Measurements from ENCODE around the gene CCSER1. TPM values are rescaled to one million over a fixed set of nuclear protein-coding genes. Genes with fewer than 3 reads are reported as not detected.
"Not testable (repeated sequence)": the region's sequence is repeated elsewhere in the genome, so short reads cannot be mapped to it uniquely, and the experiment has no call there.

CCSER1 gene
- total RNA-seq, 2 experiments from 2014 or later: not detected

GRCh38 chr4:91325495-91325894 is 1198.3 kb downstream of the CCSER1 start:
- Histone ChIP-seq H3K36me3 (ENCODE audit: insufficient read depth, low read length) (no peaks in the 10 kb centered on the region), H4K20me1 (ENCODE audit: insufficient read depth, low read length) (no peaks in the 10 kb centered on the region), H3K9me3 (ENCODE audit: low read length) (no peaks in the 10 kb centered on the region), H3K4me2 (ENCODE audit: low read length) (no peak overlapping the region), H3K9me2 (ENCODE audit: insufficient read depth, low read length) (no peaks in the 10 kb centered on the region), H3K4me1 (ENCODE audit: insufficient read depth, low read length, poor library complexity, severe bottlenecking) (no peaks in the 10 kb centered on the region), H3K27ac (ENCODE audit: low read depth, low read length, poor library complexity, severe bottlenecking) (no peak overlapping the region), H3K79me2 (ENCODE audit: insufficient read depth, low read depth, low read length) (no peaks in the 10 kb centered on the region), H2AFZ (ENCODE audit: low read length) (no peak overlapping the region), H3K4me3 (ENCODE audit: low read depth, low read length, poor library complexity, severe bottlenecking) (no peak overlapping the region)
- CTCF ChIA-PET (ENCODE audit: unreplicated experiment): no interaction called here
- TF ChIP-seq CTCF (conservative IDR thresholded peaks at IDR 0.05; ENCODE audit: low read length) (no peak), EZH2phosphoT487 (IDR thresholded peaks at IDR 0.05; ENCODE audit: borderline replicate concordance, low read depth, low read length) (no peak)
- no peak for DNase-seq (ENCODE audit: low spot score)
- POLR2A ChIA-PET: no interaction called here
- no TSS peak for BruUV-seq (replicated peaks)
- intact Hi-C loops (cut with micrococcal nuclease; ENCODE audit: unreplicated experiment): no loop called here

- H3K27ac ChIP-seq (ENCODE audit: low read depth, low read length, poor library complexity, severe bottlenecking); intact Hi-C loops (cut with micrococcal nuclease; ENCODE audit: unreplicated experiment); CTCF ChIA-PET (ENCODE audit: unreplicated experiment); H3K4me1 ChIP-seq (ENCODE audit: insufficient read depth, low read length, poor library complexity, severe bottlenecking); H2AFZ ChIP-seq (ENCODE audit: low read length); H4K20me1 ChIP-seq (ENCODE audit: insufficient read depth, low read length); H3K36me3 ChIP-seq (ENCODE audit: insufficient read depth, low read length); H3K4me2 ChIP-seq (ENCODE audit: low read length); H3K79me2 ChIP-seq (ENCODE audit: insufficient read depth, low read depth, low read length); BruUV-seq (replicated peaks); DNase-seq (ENCODE audit: low spot score); H3K9me3 ChIP-seq (ENCODE audit: low read length); H3K4me3 ChIP-seq (ENCODE audit: low read depth, low read length, poor library complexity, severe bottlenecking); H3K9me2 ChIP-seq (ENCODE audit: insufficient read depth, low read length); POLR2A ChIA-PET: not testable (repeated sequence)
Measured at GRCh38 chr4:91326167-91326566, 1199.0 kb downstream of the CCSER1 start.

DNA sequence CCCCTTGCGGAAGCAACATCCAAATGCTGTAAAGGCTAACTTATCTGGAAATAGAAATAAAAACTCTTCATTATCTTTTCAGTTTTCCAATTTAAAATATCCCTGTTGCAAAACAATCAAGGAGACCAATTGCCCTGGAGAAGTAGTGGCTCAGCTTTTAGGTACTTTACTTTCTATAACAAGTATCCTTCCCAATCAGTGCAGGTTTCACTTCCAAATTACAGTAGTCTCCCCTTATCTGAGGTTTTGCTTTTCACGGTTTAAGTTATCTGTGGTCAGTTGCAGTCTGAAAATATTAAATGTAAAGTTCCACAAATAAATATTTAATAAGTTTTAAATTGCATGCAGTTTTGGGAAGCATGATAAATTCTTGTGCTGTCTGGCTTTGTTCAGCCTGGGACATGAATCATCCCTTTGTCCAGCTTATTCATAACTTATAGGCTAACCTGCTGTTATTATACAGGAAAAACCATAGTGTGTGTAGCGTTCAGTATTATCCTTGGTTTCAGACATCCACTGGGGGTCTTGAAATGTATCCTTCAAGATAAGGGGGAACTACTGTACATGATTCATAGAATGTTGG is 1203.5 kb downstream of the CCSER1 start:
- no peak overlapping the region for H3K4me2 ChIP-seq (ENCODE audit: low read length)
- H3K4me1 ChIP-seq (ENCODE audit: insufficient read depth, low read length, poor library complexity, severe bottlenecking): no peaks in the 10 kb centered on the region
- H3K79me2 ChIP-seq (ENCODE audit: insufficient read depth, low read depth, low read length): no peaks in the 10 kb centered on the region
- no TSS peak for BruUV-seq (replicated peaks)
- TF ChIP-seq EZH2phosphoT487 (IDR thresholded peaks at IDR 0.05; ENCODE audit: borderline replicate concordance, low read depth, low read length) (no peak), CTCF (conservative IDR thresholded peaks at IDR 0.05; ENCODE audit: low read length) (no peak)
- POLR2A ChIA-PET: no interaction called here
- H3K36me3 ChIP-seq (ENCODE audit: insufficient read depth, low read length): no peaks in the 10 kb centered on the region
- H3K9me3 ChIP-seq (ENCODE audit: low read length): no peaks in the 10 kb centered on the region
- H3K4me3 ChIP-seq (ENCODE audit: low read depth, low read length, poor library complexity, severe bottlenecking): no peak overlapping the region
- CTCF ChIA-PET (ENCODE audit: unreplicated experiment): no interaction called here
- intact Hi-C loops (cut with micrococcal nuclease; ENCODE audit: unreplicated experiment): no loop called here
- H2AFZ ChIP-seq (ENCODE audit: low read length): no peak overlapping the region
- H3K9me2 ChIP-seq (ENCODE audit: insufficient read depth, low read length): no peaks in the 10 kb centered on the region
- H3K27ac ChIP-seq (ENCODE audit: low read depth, low read length, poor library complexity, severe bottlenecking): no peak overlapping the region
- H4K20me1 ChIP-seq (ENCODE audit: insufficient read depth, low read length): no peaks in the 10 kb centered on the region
- DNase-seq (ENCODE audit: low spot score): no peak
